HG03565 (cell line): ENCODE data around the gene RFC4.
"Not testable (repeated sequence)": the region's sequence is repeated elsewhere in the genome, so short reads cannot be mapped to it uniquely, and the experiment has no call there.

Experiments
- ATAC-seq: cut with Tn5 transposase; IDR thresholded peaks from one replicate; pipeline ENCODE4 v1.9.1; 2021; ENCODE audit warnings: mild to moderate bottlenecking, moderate library complexity; ENCODE audit not compliant: unreplicated experiment

The RFC4 gene

DNA sequence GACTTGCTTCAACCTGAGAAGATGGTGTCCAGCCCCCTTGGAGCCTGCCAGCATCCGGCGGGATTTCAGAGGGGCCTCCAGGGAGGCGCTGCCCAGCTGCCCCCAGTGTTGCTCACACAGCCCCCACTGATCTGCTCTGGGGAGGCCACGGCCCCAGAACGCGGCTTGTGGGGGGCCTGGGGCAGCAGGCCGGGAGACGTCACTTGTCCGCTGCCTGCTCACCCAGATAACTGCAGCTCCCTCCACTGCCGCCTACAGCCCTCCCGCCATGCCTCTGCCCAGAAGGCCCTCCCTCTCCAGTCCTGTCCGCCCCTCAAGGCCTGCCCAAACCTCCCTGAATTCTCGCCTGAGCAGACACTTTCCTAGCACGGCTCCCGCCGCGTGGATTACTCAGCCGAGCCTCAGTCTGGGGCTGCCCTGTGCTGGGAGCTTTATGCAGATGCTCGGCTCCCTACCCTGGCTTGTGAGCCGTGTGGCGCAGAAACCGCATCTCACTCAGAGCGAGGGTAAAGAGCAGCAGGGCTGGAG lies 19.1 kb upstream of the RFC4 start:
- ATAC-seq, result no peak

- no peak for ATAC-seq
Measured at GRCh38 chr3:186824430-186825139, 18.3 kb upstream of the RFC4 start.

DNA sequence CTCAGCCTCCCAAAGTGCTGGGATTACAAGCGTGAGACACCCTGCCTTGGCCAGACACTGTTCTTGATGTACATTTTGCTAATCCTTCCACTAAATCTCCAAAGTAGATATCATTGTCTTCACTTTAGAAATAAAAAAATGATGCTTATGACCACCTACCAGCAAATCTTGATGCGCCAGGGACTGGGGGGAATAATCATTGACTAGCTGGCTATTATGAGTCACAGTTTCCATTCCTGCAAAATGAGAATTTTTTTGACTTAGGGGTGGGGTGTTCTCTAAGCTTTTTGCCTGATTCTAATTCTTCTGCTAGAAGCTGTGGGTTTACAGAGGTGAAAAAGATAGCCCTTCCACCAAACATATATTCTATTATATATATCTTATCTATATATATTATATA lies 17.1 kb upstream of the RFC4 start:
- ATAC-seq, result no peak

DNA sequence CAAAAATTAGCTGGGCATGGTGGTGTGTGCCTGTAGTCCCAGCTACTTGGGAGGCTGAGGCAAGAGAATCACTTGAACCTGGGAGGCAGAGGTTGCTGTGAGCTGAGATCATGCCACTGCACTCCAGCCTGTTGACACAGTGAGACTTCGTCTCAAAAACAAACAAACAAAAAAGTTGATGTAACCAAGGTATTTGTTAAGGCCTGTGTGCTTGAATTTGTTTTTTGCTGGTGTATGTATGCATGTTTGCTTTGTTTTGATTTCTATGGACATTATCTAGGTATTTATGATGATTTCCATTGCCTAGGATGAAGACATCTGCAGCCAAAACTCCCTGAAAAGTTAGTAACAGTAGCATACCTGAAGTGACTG lies 16.1 kb upstream of the RFC4 start:
- not testable (repeated sequence) for ATAC-seq

DNA sequence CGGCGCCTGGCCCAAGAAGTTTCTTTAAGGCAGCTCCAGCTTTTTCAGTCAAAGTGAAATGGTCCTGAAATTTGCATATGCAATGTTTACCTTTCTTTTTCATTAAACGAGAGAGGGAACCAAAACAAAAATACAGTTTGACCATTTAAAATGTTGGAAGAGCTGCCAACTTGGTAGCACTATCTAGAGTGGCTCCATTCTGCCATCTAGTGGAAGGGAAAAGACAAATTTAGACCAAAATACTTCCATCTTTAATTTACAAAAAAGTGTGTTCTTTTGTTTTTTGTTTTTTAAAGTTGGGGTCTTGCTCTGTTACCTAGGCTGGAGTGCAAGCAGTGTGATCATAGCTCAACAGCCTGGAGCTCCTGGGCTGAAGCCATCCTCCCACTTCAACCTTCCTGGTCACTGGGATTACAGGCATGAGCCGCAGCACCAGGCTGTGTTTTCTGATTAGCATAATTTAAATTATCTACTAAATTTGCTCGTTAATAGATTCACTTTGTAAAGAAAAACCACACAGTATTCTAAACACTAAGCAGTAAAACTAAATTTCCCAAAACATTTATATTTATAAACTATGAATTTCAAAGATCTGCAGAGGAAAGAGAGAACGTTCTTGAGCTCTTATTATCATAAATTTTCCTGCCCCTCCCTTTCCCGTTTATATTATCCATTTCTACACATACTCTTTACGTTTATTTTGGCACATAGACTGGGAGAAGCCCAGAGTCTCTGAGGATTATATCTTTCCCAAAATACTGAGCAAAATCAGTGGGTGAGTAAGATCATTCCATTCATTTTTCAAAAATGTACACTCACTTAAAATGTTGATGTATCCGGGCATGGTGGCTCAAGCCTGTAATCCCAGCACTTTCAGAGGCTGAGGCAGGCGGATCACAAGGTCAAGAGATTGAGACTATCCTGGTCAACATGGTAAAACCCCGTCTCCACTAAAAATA lies 15.4 kb upstream of the RFC4 start:
- no peak for ATAC-seq

- no peak for ATAC-seq
Measured at GRCh38 chr3:186818956-186819355, 12.7 kb upstream of the RFC4 start.

- ATAC-seq, result no peak
Measured at GRCh38 chr3:186818516-186818915, 12.2 kb upstream of the RFC4 start.

DNA sequence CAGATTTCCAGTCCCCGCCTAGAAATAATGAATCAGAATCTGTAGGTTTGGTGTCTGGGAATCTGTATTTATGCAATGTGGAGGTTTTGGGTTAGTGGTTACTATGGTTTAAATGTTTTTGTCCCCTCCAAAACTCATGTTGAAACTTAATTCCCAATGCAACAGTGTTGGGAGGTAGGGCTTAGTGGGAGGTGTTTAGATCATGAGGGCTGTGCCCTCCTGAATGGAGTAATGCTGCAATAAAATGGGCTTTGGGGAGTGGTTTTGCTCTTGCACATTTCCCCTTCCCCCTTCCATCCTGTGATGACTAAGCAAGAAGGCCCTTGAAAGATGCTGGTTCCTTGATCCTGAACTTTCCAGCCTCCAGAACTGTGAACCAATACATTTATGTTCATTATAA lies 9.2 kb upstream of the RFC4 start:
- ATAC-seq, result no peak

DNA sequence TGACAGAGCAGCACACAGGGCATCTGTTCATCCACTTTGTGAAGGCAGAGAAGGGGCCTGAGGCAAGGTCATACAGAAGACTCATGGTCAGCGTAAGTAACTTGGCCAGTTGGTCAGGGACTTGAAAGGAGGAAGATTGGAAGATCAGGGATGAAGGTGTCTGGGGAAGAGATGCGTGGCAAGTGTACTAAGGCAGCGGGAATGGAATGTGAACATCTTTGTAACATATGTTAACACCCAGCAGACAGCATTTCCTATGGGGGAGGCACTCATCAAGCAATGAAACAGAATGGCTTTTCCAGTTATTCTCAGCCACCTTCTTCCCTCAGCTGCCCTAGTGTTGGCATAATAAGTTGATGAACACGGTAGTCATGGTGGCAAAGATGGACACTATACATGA lies 7.8 kb upstream of the RFC4 start:
- ATAC-seq, result no peak

DNA sequence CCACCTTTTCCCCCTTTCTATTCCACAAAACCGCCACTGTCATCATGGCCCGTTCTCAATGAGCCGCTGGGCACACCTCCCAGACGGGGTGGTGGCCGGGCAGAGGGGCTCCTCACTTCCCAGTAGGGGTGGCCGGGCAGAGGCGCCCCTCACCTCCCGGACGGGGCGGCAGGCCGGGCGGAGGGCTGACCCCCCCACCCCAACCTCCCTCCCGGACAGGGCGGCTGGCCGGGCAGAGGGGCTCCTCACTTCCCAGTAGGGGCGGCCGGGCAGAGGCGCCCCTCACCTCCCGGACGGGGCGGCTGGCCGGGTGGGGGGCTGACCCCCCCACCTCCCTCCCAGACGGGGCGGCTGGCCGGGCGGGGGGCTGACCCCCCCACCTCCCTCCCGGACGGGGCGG lies 5.0 kb upstream of the RFC4 start:
- ATAC-seq, result not testable (repeated sequence)

DNA sequence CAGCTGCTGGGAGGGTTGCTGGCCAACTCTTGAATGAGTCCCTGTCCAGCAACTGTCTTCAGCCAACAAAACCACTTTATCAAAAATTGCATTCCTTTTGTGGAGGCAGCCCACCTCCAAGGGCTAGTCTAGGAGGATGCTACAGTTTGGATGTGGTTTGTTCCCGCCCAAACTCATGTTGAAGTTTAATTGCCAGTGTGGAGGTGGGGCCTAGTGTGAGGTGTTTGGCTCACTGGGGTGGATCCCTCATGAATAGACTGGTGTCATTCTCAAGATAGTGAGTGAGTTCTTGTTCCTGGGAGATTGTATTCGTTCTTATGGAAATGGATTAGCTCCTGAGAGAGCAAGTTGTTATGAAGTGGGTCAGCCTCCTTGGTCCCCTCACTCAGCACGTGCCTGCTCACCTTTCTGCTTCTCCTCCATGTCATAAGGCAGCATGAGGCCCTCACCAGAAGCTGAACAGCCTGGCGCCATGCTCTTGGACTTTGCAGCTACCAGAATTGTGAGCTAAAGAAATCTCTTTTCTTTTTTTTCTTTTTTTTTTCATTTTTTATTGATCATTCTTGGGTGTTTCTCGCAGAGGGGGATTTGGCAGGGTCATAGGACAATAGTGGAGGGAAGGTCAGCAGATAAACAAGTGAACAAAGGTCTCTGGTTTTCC lies 4.2 kb upstream of the RFC4 start:
- no peak for ATAC-seq

DNA sequence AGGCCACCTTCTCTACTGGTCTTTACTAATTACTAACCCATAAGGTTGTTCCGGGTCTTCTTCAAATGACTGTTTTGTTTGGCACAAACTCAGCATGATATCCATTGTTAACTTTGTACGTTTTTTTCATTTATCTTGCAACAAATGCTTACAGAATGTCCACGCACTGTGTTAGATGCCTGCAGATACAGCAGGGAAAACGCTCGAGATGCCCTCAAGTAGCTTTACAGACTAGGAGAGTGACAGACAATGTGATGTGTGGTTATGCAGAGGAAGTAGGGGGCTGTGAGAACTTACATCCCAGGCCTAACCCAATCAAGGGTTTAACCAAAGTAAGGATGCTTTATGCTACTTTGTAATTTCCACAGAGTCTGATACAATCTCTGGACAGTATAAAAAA lies 949 bp upstream of the RFC4 start:
- no peak for ATAC-seq

DNA sequence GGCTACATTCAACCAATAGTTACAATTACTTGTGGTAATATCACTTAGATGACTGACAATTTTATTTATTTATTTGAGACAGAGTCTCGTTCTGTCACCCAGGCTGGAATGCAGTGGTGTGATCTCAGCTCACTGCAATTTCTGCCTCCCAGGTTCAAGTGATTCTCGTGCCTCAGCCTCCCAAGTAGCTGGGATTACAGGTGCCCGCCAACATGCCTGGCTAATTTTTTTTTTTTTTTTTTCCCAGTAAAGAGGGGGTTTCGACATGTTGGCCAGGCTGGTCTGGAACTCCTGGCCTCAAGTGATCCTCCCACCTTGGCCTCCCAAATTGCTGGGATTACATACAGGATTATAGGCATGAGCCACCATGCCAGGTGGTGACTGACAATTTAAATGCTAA lies 2.8 kb downstream of the RFC4 start:
- ATAC-seq, result not testable (repeated sequence)

DNA sequence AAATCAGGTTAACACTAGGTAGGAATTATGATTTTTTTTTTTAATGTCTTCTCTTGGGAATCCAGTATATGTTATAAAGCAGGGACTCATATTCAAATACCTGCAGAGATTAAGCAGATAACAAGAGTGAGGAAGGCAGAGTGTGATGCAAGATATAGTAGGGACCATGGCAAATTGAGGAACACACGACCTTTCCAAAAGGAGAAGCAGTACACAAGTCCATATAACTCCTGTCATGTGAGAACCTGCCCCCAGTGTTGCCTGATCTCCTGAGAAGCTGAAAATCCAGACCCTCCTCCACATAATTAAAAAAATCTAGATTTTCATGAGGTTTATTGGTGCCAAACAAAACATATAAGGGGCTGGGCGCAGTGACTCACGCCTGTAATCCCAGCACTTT lies 3.6 kb downstream of the RFC4 start:
- no peak for ATAC-seq

DNA sequence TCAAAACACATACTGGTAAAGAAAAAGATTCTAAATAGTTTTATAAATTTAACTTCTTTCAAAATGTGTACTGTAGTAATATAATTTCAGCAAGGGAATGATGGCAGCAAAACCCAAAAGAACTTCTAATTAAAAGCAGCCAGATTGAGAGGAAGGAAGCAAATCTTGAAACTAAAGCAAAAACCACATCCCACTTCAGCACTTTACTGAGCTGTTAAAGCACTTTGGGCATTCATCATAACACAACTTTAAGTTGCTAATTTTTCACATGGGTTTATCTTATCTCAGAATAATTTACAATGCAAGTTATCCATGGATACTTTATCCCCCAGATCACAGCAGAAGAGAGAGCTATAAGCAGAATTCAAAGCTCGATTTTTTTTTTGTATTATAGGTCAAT lies 6.0 kb downstream of the RFC4 start:
- no peak for ATAC-seq

DNA sequence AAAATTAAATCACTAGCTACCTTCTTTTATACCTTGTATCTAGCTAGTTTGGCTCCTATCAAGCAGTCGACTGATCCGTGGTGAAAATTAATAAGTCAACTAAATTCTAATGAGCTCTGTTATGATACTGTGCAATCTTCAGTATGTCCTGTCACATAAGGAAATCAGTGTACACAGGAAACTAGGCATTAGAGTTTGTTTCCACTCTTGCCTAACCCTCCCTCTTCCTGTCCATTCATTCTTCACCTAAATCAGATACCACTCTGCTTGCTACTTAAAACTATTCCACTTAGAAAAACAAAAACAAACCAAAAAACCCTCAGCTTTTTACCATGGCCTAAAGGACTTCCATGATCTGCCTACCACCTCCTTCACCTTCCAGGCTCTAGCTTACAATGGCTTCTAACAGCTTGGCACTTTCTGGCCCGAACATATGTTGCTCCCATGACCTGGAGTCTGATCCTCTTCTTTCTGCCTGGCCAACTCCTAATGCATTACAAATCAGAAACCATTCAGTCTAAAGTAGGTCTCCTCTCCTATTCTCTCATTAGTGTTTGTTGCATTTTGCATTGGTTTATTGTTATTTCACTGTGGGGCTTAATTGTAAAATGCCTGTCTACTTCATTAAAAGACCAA lies 7.9 kb downstream of the RFC4 start:
- ATAC-seq, result no peak

GRCh38 chr3:186790261-186790981 lies 15.9 kb downstream of the RFC4 start:
- ATAC-seq, result no peak

- no peak for ATAC-seq
Measured at GRCh38 chr3:186789554-186790260, 16.6 kb downstream of the RFC4 start.

DNA sequence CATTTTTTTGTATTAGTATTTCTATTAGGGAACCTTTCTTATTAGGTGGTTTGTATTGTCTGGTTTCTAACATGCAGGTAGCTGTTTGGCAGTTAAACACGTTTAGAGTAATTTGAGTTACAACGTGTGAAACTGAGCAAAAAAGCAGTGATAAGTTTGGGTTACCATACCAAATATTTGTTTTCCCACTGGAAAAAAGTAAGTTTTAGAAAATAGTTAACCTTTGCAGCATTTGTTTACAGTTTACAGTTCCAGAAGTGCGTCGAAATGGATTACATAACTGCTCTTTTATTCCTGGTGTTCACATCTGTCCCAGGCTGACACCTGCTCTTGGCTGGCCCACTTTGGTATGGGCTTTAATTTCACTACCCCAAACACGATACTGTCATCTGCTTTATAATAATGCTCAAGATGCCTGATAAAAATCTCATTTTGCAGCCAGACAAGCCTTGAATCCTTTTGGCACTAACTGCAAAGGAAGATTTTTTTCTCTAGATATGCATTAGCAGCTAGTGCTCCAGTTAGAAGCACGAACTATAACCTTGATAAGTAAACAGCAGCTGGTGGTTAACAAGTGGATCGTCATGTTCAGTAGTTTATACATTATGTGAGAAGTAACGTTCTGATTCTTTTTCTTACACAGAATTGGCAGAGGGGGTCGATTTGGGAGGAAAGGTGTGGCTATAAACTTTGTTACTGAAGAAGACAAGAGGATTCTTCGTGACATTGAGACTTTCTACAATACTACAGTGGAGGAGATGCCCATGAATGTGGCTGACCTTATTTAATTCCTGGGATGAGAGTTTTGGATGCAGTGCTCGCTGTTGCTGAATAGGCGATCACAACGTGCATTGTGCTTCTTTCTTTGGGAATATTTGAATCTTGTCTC lies 17.6 kb downstream of the RFC4 start:
- ATAC-seq, result no peak
